Vagina (tissue), 2 donors: ENCODE data around the gene POMC.

Experiments
- CTCF ChIP-seq, 3 experiments: fragments of 450-650 bp in 2 of 3; fragments of 200-600 bp in 1 of 3; sonication (generic) in 1 of 3; IDR thresholded peaks; one replicate each; pipeline ENCODE4 v1.5.1; 2017 to 2019; ENCODE audit warnings: antibody characterized with exemption in 3 of 3, mild to moderate bottlenecking in 2 of 3, moderate library complexity in 2 of 3
- POLR2A ChIP-seq, 2 donors: fragments of 450-650 bp; IDR thresholded peaks; one replicate each; pipeline ENCODE4 v1.6.1; 2017; ENCODE audit warnings: antibody characterized with exemption in 2 of 2, mild to moderate bottlenecking in 2 of 2, moderate library complexity in 2 of 2

- TF ChIP-seq CTCF (IDR thresholded peaks at IDR 0.05), result no peak
- TF ChIP-seq POLR2A (IDR thresholded peaks at IDR 0.05), result no peak
Observed at GRCh38 chr2:25149646-25150045, 18.7 kb downstream of the POMC start.
